HepG2 (cell line): ENCODE measurements around the gene ZDHHC3. TPM values are rescaled to one million over a fixed set of nuclear protein-coding genes. Genes with fewer than 3 reads are reported as not detected.

Source experiments
- AHR ChIP-seq: IDR thresholded peaks from 2 replicates; pipeline ENCODE4 v1.6.1; 2018; ENCODE audit warnings: missing genetic modification reagents, missing compliant biosample characterization
- ARNT ChIP-seq: fragments of 450-650 bp; IDR thresholded peaks from 2 replicates; pipeline ENCODE4 v1.6.1; 2017
- ATAD3A ChIP-seq: sonication (generic); formaldehyde crosslinking; IDR thresholded peaks from 2 replicates; pipeline ENCODE4 v1.4.0; 2020; ENCODE audit warnings: missing genetic modification reagents
- ATRX ChIP-seq: sonication (generic); formaldehyde crosslinking; IDR thresholded peaks from 2 replicates; pipeline ENCODE4 v1.4.0; 2020; ENCODE audit warnings: missing genetic modification reagents, borderline replicate concordance
- CEBPB ChIP-seq: IDR thresholded peaks from 2 replicates; pipeline ENCODE4 v1.6.1; 2011; ENCODE audit warnings: low read depth, low read length, improper control_type of control experiment, borderline replicate concordance
- DPF2 ChIP-seq: sonication (generic); formaldehyde crosslinking; IDR thresholded peaks from 2 replicates; pipeline ENCODE4 v1.4.0; 2020; ENCODE audit warnings: mild to moderate bottlenecking, low read depth, missing genetic modification reagents, borderline replicate concordance
- EP300 ChIP-seq, 3 experiments: sonication (generic) in 1 of 3; formaldehyde crosslinking in 1 of 3; IDR thresholded peaks; 2 replicates each; pipeline versions ENCODE4 v1.5.1 to v1.6.1; 2011 to 2020; ENCODE audit warnings: low read depth in 2 of 3, low read length in 2 of 3, borderline replicate concordance in 1 of 3, improper control_type of control experiment in 1 of 3, mild to moderate bottlenecking in 1 of 3, missing genetic modification reagents in 1 of 3, moderate library complexity in 1 of 3
- FOXJ3 ChIP-seq: sonication (generic); formaldehyde crosslinking; IDR thresholded peaks from 2 replicates; pipeline ENCODE4 v1.4.0; 2020; ENCODE audit warnings: missing genetic modification reagents, mild to moderate bottlenecking, borderline replicate concordance
- GMEB2 ChIP-seq: IDR thresholded peaks from 2 replicates; pipeline ENCODE4 v1.6.1; 2016; ENCODE audit warnings: missing biosample characterization, missing genetic modification reagents, low read depth
- HNRNPH1 ChIP-seq: fragments of 200-400 bp; formaldehyde crosslinking; optimal IDR thresholded peaks from 2 replicates; pipeline ENCODE3; 2017; ENCODE audit warnings: mild to moderate bottlenecking, low read depth, low read length
- HOXA9 ChIP-seq: sonication (generic); formaldehyde crosslinking; IDR thresholded peaks from 2 replicates; pipeline ENCODE4 v1.8.1; 2022; ENCODE audit warnings: missing genetic modification reagents, mild to moderate bottlenecking, moderate library complexity, borderline replicate concordance
- NCOA1 ChIP-seq: sonication (generic); formaldehyde crosslinking; IDR thresholded peaks from 2 replicates; pipeline ENCODE4 v1.9.0; 2021; ENCODE audit warnings: missing genetic modification reagents
- PAWR ChIP-seq: sonication (generic); formaldehyde crosslinking; IDR thresholded peaks from 2 replicates; pipeline ENCODE4 v1.4.0; 2020; ENCODE audit warnings: missing genetic modification reagents, mild to moderate bottlenecking, borderline replicate concordance
- PHF21A ChIP-seq: sonication (generic); formaldehyde crosslinking; IDR thresholded peaks from 2 replicates; pipeline ENCODE4 v1.5.0; 2020; ENCODE audit warnings: mild to moderate bottlenecking, missing genetic modification reagents
- TCF7 ChIP-seq: sonication (generic); IDR thresholded peaks from 2 replicates; pipeline ENCODE4 v1.6.1; 2016; ENCODE audit warnings: antibody characterized with exemption, low read depth
- TOE1 ChIP-seq: sonication (generic); formaldehyde crosslinking; IDR thresholded peaks from 2 replicates; pipeline ENCODE4 v1.4.0; 2020; ENCODE audit warnings: mild to moderate bottlenecking, missing genetic modification reagents
- ZBED4 ChIP-seq: sonication (generic); formaldehyde crosslinking; IDR thresholded peaks from 2 replicates; pipeline ENCODE4 v1.4.0; 2020; ENCODE audit warnings: missing genetic modification reagents, borderline replicate concordance
- ZNF800 ChIP-seq: sonication (generic); formaldehyde crosslinking; IDR thresholded peaks from 2 replicates; pipeline ENCODE4 v1.4.0; 2020; ENCODE audit warnings: missing genetic modification reagents
- ZNF839 ChIP-seq: sonication (generic); formaldehyde crosslinking; IDR thresholded peaks from 2 replicates; pipeline ENCODE4 v1.4.0; 2020; ENCODE audit warnings: missing genetic modification reagents, mild to moderate bottlenecking, borderline replicate concordance
- polyA plus RNA-seq, 8 experiments: library from polyadenylated mRNA; depleted of rRNA in 3 of 8; stranded (reverse) in 7 of 8; unstranded in 1 of 8; fragments of >200 nt; fragmentation: Illumina TruSeq in 4 of 8; extraction: Trizol in 4 of 8; gene quantifications; 2 replicates each; pipeline versions ENCODE4 v1.2.1 to v1.2.3, GENCODE V29; 2011 to 2016; ENCODE audit warnings: low read depth in 4 of 8, missing spikeins in 1 of 8, mixed read lengths in 1 of 8; ENCODE audit not compliant: insufficient read depth in 1 of 8
- total RNA-seq, 5 experiments: library from RNA; depleted of rRNA; stranded (reverse); fragments of >200 nt; fragmentation: Illumina TruSeq; extraction: Trizol; gene quantifications; 2 replicates each; pipeline ENCODE4 v1.2.3, GENCODE V29; 2016; ENCODE audit warnings: low read depth in 1 of 5
- TF ChIP-seq, protein P1 (sequence below): IDR thresholded peaks from 2 replicates; pipeline ENCODE4 v1.6.1; 2016; ENCODE audit warnings: missing compliant biosample characterization, missing genetic modification reagents, borderline replicate concordance

ZDHHC3 gene
- total and polyA plus RNA-seq, 2 of the 13 experiments (the other 11 are each of a cell fraction or from before 2014, with no cell fraction given), result 44.1 to 65.7 TPM

DNA sequence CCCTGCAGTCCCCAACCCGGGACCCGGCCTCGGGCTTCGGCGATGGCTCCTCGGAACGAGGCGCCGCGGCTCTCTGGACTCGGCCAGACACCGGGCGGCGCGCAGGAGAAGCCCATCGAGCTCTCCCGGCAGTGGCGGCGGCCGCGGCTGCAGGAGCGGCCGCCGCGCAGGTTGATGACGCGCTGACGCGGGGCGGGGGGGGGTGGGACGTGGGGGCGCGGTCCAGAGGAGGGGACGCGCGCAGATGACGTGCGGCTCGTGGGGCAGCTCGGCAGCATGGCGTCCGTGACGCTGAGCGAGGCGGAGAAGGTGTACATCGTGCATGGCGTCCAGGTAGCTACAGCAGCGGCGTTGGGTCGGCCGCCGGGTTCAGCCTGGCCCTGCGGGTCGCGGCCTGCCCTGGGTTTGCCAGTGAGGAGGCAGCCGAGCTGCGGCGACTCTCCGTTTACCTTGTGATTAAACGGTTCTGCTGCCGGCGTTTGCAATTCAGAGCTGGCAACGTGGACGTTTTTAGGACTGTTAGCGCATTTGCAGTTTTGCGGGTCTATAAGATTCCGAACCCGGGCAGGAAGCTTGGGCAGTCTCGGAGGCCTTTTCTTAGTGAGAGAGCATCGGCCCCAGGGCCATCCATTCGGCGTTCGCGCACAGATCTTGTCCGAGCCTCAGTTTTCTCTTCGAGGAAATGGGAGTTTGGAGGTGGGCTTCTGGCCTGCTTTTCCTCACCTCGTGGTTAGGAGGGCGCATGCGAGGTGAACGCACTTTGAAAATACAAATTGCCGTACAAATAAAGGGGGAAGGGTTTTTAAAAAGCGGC, at the start of gene ZDHHC3, which contains the start of gene EXOSC7 (continued):
- TF ChIP-seq ZNF839 (CRISPR knock-in tag) (no peak), PAWR (no peak), ZNF800 (CRISPR knock-in tag) (no peak), HNRNPH1 (no peak), ARNT (no peak), NCOA1 (CRISPR knock-in tag) (no peak), GMEB2 (peak; percentile 75), TCF7 (no peak), FOXJ3 (CRISPR knock-in tag) (no peak), TOE1 (0 out of 2 replicates have a peak, but pooled peaks have one; percentile 37), ATRX (CRISPR knock-in tag) (no peak), DPF2 (no peak), PHF21A (CRISPR knock-in tag) (no peak), ZBED4 (CRISPR knock-in tag) (peak; percentile 33; the same call in 1 of the 2 replicates), CEBPB (no peak), AHR (CRISPR knock-in tag) (no peak), ATAD3A (CRISPR knock-in tag) (no peak), EP300 (IDR thresholded peaks at IDR 0.05; ENCODE audit: low read depth in 2 of 2, low read length in 2 of 2) (no peak), EP300 (CRISPR knock-in tag; IDR thresholded peaks at IDR 0.05; ENCODE audit: borderline replicate concordance) (peak; percentile 24; the same call in 1 of the 2 replicates), HOXA9 (CRISPR knock-in tag) (no peak; the same call in 1 of the 2 replicates)
- TF ChIP-seq, protein P1, sequence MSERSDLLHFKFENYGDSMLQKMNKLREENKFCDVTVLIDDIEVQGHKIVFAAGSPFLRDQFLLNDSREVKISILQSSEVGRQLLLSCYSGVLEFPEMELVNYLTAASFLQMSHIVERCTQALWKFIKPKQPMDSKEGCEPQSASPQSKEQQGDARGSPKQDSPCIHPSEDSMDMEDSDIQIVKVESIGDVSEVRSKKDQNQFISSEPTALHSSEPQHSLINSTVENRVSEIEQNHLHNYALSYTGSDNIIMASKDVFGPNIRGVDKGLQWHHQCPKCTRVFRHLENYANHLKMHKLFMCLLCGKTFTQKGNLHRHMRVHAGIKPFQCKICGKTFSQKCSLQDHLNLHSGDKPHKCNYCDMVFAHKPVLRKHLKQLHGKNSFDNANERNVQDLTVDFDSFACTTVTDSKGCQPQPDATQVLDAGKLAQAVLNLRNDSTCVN (CRISPR knock-in tag), result no peak
